ENCODE data around the gene LHFPL2.

LHFPL2 gene

DNA sequence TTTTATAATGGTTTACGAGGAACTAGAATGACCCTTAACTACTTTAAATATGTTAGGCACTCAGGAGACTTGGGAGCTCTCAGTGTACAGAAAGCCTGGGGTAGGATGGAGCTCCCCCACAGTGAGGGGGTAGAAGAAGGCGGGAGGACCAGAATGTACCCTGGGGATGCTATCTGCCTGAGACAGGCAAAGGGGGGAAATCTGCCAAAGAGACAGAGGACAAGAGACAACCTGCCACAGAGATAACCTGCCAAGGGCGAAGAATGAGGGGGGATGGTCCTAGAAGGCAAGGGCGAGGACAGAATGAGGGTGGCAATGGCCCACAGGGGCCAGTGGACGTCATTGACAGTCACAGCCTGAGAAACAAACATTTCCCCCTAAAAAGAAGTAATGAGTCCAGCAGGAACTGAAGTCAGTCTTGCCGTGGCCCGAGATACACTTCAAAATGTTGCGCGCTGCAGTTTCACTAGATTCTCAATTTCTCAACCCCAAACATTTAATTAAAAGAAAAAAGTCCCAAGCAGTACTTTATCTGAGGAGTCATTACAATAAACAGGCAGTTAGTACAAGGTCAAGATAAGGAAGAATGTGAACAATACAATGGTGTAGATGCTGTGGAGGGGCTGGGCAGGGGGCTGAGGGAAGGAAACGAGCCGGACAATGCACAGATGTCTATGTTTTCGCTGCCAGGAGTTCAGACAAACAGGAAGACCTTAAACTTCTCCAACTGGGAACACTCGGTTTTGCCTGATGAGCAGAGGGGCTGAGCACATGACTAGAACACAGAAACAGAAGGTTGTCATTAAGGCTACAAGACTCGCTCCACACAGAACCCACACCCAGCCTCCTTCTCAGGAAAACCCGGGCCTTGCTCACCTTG lies 125.0 kb downstream of the LHFPL2 start:
- TF ChIP-seq EZH2phosphoT487 (IDR thresholded peaks at IDR 0.05; ENCODE audit: borderline replicate concordance, low read length): no peak
- TF ChIP-seq, protein P1, sequence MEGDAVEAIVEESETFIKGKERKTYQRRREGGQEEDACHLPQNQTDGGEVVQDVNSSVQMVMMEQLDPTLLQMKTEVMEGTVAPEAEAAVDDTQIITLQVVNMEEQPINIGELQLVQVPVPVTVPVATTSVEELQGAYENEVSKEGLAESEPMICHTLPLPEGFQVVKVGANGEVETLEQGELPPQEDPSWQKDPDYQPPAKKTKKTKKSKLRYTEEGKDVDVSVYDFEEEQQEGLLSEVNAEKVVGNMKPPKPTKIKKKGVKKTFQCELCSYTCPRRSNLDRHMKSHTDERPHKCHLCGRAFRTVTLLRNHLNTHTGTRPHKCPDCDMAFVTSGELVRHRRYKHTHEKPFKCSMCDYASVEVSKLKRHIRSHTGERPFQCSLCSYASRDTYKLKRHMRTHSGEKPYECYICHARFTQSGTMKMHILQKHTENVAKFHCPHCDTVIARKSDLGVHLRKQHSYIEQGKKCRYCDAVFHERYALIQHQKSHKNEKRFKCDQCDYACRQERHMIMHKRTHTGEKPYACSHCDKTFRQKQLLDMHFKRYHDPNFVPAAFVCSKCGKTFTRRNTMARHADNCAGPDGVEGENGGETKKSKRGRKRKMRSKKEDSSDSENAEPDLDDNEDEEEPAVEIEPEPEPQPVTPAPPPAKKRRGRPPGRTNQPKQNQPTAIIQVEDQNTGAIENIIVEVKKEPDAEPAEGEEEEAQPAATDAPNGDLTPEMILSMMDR (IDR thresholded peaks at IDR 0.05; ENCODE audit: low read depth, low read length, poor library complexity, severe bottlenecking): no peak
- Histone ChIP-seq H4K20me1 (ENCODE audit: control insufficient read depth, insufficient read depth, low read depth, low read length) (no peaks in the 10 kb centered on the region), H3K9me3 (ENCODE audit: control insufficient read depth, insufficient read depth, low read length) (no peaks in the 10 kb centered on the region), H3K36me3 (ENCODE audit: control insufficient read depth, low read length) (no peaks in the 10 kb centered on the region), H3K27ac (ENCODE audit: low read depth, low read length) (no peak overlapping the region), H3K4me1 (ENCODE audit: control insufficient read depth, low read length) (no peaks in the 10 kb centered on the region), H3F3A (ENCODE audit: control insufficient read depth, insufficient read depth) (no peaks in the 10 kb centered on the region), H3K27me3 (ENCODE audit: control insufficient read depth, low read length) (peaks cover 17% of the 10 kb centered on the region), H3K79me2 (ENCODE audit: control insufficient read depth, low read length) (no peaks in the 10 kb centered on the region), H3K4me3 (ENCODE audit: low read length) (no peak overlapping the region), H3K9me2 (replicated peaks; ENCODE audit: control insufficient read depth, low read length) (no peaks in the 10 kb centered on the region), H3K4me2 (ENCODE audit: low read length) (no peak overlapping the region)

DNA sequence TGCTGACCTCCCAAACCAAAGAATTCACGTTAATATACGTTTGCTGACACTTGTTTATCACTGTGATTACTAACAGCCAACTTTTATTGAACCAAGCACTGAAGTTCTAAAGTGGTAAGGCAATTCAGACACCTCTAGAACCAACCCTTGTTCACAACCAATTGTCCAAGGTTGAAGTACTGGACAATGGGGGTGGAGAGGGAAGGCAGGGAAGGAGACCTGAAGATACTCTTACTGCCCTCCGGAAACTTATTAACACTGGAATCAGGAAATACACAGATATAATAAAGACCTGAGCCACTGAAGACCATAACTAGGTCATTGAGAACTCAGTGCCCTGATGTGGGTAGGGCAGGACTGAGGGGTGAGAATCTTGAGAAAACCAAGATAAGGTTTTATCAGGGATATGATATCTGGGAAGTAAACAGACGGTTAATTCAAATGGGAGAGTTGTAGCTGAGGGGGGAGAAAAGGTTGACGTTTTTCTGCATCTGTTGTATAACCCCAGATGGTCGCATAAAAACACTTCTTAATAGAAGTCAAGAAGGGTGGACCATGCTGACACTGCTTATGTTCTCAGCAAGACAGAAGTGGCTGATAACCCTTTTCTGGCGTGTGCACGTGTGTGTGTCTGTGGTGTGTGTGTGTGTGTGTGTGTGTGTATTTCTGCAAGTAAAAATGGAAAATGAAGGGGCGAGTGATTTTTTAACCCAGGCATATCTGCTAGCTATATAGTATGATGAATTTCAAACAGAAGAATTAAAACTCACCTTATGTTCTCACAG lies 125.9 kb downstream of the LHFPL2 start:
- Histone ChIP-seq H3K9me2 (replicated peaks; ENCODE audit: control insufficient read depth, low read length) (no peaks in the 10 kb centered on the region), H3K4me2 (ENCODE audit: low read length) (no peak overlapping the region), H3F3A (ENCODE audit: control insufficient read depth, insufficient read depth) (no peaks in the 10 kb centered on the region), H4K20me1 (ENCODE audit: control insufficient read depth, insufficient read depth, low read depth, low read length) (no peaks in the 10 kb centered on the region), H3K9me3 (ENCODE audit: control insufficient read depth, insufficient read depth, low read length) (no peaks in the 10 kb centered on the region), H3K4me3 (ENCODE audit: low read length) (no peak overlapping the region), H3K4me1 (ENCODE audit: control insufficient read depth, low read length) (no peaks in the 10 kb centered on the region), H3K27me3 (ENCODE audit: control insufficient read depth, low read length) (peaks cover 17% of the 10 kb centered on the region), H3K79me2 (ENCODE audit: control insufficient read depth, low read length) (no peaks in the 10 kb centered on the region), H3K27ac (ENCODE audit: low read depth, low read length) (no peak overlapping the region), H3K36me3 (ENCODE audit: control insufficient read depth, low read length) (no peaks in the 10 kb centered on the region)
- TF ChIP-seq EZH2phosphoT487 (IDR thresholded peaks at IDR 0.05; ENCODE audit: borderline replicate concordance, low read length): no peak
- TF ChIP-seq, protein P1 (IDR thresholded peaks at IDR 0.05; ENCODE audit: low read depth, low read length, poor library complexity, severe bottlenecking): no peak

DNA sequence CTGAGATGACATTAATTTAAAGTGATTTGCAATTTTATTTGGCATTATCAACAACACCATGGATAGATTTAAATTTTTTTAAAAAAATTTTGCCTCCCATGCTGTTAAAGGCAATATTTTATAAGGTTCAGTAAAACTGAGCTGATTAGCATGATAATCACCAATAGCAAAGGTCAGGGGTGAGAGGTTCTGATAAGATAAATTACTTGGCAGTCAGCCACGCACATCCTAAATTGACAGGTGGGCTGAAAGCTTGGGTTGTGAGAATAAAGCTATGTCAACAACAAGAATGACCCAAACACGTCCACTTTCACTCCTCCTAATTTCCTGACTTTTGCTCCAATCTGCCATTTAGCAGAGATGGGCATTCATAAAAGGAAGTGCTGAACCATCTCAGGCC lies 127.1 kb downstream of the LHFPL2 start:
- Histone ChIP-seq H3K27ac (ENCODE audit: low read depth, low read length) (no peak overlapping the region), H3K9me2 (replicated peaks; ENCODE audit: control insufficient read depth, low read length) (no peaks in the 10 kb centered on the region), H3K36me3 (ENCODE audit: control insufficient read depth, low read length) (no peaks in the 10 kb centered on the region), H3K4me1 (ENCODE audit: control insufficient read depth, low read length) (no peaks in the 10 kb centered on the region), H4K20me1 (ENCODE audit: control insufficient read depth, insufficient read depth, low read depth, low read length) (no peaks in the 10 kb centered on the region), H3F3A (ENCODE audit: control insufficient read depth, insufficient read depth) (no peaks in the 10 kb centered on the region), H3K79me2 (ENCODE audit: control insufficient read depth, low read length) (no peaks in the 10 kb centered on the region), H3K4me3 (ENCODE audit: low read length) (no peak overlapping the region), H3K4me2 (ENCODE audit: low read length) (no peak overlapping the region), H3K27me3 (ENCODE audit: control insufficient read depth, low read length) (peaks cover 14% of the 10 kb centered on the region), H3K9me3 (ENCODE audit: control insufficient read depth, insufficient read depth, low read length) (no peaks in the 10 kb centered on the region)
- TF ChIP-seq, protein P1 (IDR thresholded peaks at IDR 0.05; ENCODE audit: low read depth, low read length, poor library complexity, severe bottlenecking): no peak
- no peak for TF ChIP-seq EZH2phosphoT487 (IDR thresholded peaks at IDR 0.05; ENCODE audit: borderline replicate concordance, low read length)
